Parathyroid adenoma (tissue), 2 donors: ENCODE measurements around the gene RABIF.

ENCODE experiments used
- H2AFZ ChIP-seq: fragments of 300-600 bp; sonication (generic); one replicate; pipeline ENCODE4 v1.7.0; 2017; ENCODE audit warnings: antibody characterized with exemption, mild to moderate bottlenecking
- H3K27ac ChIP-seq: fragments of 300-600 bp; sonication (generic); one replicate; pipeline ENCODE4 v1.7.0; 2017
- H3K27me3 ChIP-seq: fragments of 300-600 bp; sonication (generic); one replicate; pipeline ENCODE4 v1.7.0; 2017; ENCODE audit warnings: low read length; ENCODE audit not compliant: control insufficient read depth, insufficient read depth
- H3K36me3 ChIP-seq: fragments of 300-600 bp; sonication (generic); one replicate; pipeline ENCODE4 v1.7.0; 2017; ENCODE audit warnings: low read length; ENCODE audit not compliant: control insufficient read depth, insufficient read depth
- H3K4me1 ChIP-seq: fragments of 300-600 bp; sonication (generic); one replicate; pipeline ENCODE4 v1.7.0; 2017; ENCODE audit warnings: control low read depth
- H3K4me2 ChIP-seq: fragments of 300-600 bp; sonication (generic); one replicate; pipeline ENCODE4 v1.7.0; 2017; ENCODE audit warnings: low read length
- H3K4me3 ChIP-seq: fragments of 300-600 bp; sonication (generic); one replicate; pipeline ENCODE4 v1.7.0; 2017; ENCODE audit warnings: low read depth, low read length
- H3K79me2 ChIP-seq: fragments of 300-600 bp; sonication (generic); one replicate; pipeline ENCODE4 v1.7.0; 2017; ENCODE audit warnings: control low read depth
- H3K9ac ChIP-seq: fragments of 300-600 bp; sonication (generic); one replicate; pipeline ENCODE4 v1.7.0; 2017; ENCODE audit warnings: mild to moderate bottlenecking
- H3K9me3 ChIP-seq: fragments of 300-600 bp; sonication (generic); one replicate; pipeline ENCODE4 v1.7.0; 2017; ENCODE audit warnings: low read length; ENCODE audit not compliant: control insufficient read depth
- CTCF ChIP-seq: fragments of 300-600 bp; sonication (generic); IDR thresholded peaks from one replicate; pipeline ENCODE4 v1.7.0; 2017; ENCODE audit warnings: antibody characterized with exemption, mild to moderate bottlenecking
- donor health status: primary hyperparathyroidism.

The RABIF gene

DNA sequence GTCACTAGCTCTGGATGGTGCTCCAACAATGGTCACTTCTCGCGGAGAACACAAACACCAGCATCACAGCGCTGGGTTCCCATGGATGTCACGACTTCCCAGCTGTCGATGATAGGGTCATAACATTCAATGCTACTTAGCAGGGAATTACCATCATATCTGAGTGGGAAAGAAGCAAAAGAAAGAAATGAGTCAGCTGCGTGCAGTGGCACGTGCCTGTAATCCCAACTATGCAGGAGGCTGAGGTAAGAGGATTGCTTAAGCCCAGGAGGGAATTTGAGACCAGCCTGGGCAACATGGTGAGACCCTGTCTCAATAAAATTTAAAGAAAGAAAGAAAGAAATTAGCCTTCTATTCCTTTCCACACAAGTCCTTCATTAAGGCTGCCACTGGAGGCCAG lies 3.6 kb upstream of the RABIF start:
- no peaks in the 10 kb centered on the region for H3K27me3 ChIP-seq
- H3K4me2 ChIP-seq = no peak overlapping the region
- no peak overlapping the region for H2AFZ ChIP-seq
- no peak overlapping the region for H3K4me3 ChIP-seq
- H3K9me3 ChIP-seq = no peaks in the 10 kb centered on the region
- H3K4me1 ChIP-seq = no peaks in the 10 kb centered on the region
- H3K79me2 ChIP-seq = peaks cover 3% of the 10 kb centered on the region
- H3K36me3 ChIP-seq = no peaks in the 10 kb centered on the region
- H3K9ac ChIP-seq = no peak overlapping the region
- no peak overlapping the region for H3K27ac ChIP-seq
- no peak for TF ChIP-seq CTCF

DNA sequence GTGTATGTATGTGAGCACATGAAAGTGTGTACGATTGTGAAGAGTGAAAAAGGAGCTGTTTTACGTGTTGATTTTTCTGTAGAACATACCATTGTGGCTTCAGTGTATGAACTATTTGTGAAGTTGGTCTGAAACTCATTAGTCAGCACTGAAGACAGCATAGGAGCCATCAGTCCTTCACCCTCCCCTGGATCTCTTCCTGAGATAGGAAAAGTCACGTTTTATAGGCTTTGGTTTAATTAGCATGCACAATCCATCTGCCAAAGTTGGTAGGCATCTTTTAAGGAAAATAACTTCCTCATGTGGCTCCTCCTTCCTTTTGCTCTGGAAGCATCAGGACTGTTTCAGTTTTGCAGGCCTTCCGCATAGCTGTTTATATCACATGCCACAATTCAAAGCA lies 1.4 kb upstream of the RABIF start:
- no peak for TF ChIP-seq CTCF
- no peak overlapping the region for H3K9ac ChIP-seq
- no peaks in the 10 kb centered on the region for H3K36me3 ChIP-seq
- no peak overlapping the region for H2AFZ ChIP-seq
- no peak overlapping the region for H3K27ac ChIP-seq
- H3K9me3 ChIP-seq = no peaks in the 10 kb centered on the region
- H3K27me3 ChIP-seq = no peaks in the 10 kb centered on the region
- H3K4me1 ChIP-seq = no peaks in the 10 kb centered on the region
- no peak overlapping the region for H3K4me3 ChIP-seq
- H3K79me2 ChIP-seq = peaks cover 3% of the 10 kb centered on the region
- no peak overlapping the region for H3K4me2 ChIP-seq

GRCh38 chr1:202888221-202888530 lies 773 bp downstream of the RABIF start:
- peak overlapping the region; percentile 83 for H2AFZ ChIP-seq
- no peak for TF ChIP-seq CTCF
- H3K27me3 ChIP-seq = no peaks in the 10 kb centered on the region
- no peaks in the 10 kb centered on the region for H3K4me1 ChIP-seq
- H3K79me2 ChIP-seq = peaks cover 3% of the 10 kb centered on the region
- H3K9me3 ChIP-seq = no peaks in the 10 kb centered on the region
- H3K4me3 ChIP-seq = peak overlapping the region; percentile 65
- H3K27ac ChIP-seq = peak overlapping the region; percentile 68
- H3K36me3 ChIP-seq = no peaks in the 10 kb centered on the region
- peak overlapping the region; percentile 77 for H3K4me2 ChIP-seq
- no peak overlapping the region for H3K9ac ChIP-seq

GRCh38 chr1:202880961-202881460 lies 7.9 kb downstream of the RABIF start:
- Histone ChIP-seq H3K9ac (no peak overlapping the region), H3K79me2 (no peaks in the 10 kb centered on the region), H3K4me3 (no peak overlapping the region), H3K4me2 (no peak overlapping the region), H3K27me3 (no peaks in the 10 kb centered on the region), H3K36me3 (no peaks in the 10 kb centered on the region), H2AFZ (no peak overlapping the region), H3K4me1 (no peaks in the 10 kb centered on the region), H3K27ac (no peak overlapping the region), H3K9me3 (no peaks in the 10 kb centered on the region)
- TF ChIP-seq CTCF = no peak

DNA sequence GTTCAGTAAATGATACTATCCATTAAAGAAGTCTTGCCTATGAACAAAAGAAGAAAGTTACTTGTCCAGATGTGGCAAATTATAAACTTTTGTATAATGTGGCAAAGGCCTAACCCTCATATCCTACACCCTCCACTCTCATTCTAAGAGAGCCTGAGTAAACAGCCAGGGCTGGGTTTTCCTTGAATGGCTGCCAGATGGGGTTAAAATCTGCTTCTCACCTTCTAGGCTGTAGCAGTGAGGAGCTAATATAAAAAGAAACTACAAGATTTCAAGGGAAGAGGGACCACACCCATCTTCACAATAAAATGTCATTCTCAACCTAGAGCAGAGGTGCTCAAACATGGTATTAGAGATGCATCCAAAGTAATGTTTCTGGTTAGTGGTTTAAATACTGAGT lies 8.9 kb downstream of the RABIF start:
- Histone ChIP-seq H3K4me3 (no peak overlapping the region), H3K4me2 (no peak overlapping the region), H2AFZ (no peak overlapping the region), H3K79me2 (no peaks in the 10 kb centered on the region), H3K4me1 (no peaks in the 10 kb centered on the region), H3K36me3 (no peaks in the 10 kb centered on the region), H3K27ac (no peak overlapping the region), H3K9me3 (no peaks in the 10 kb centered on the region), H3K27me3 (no peaks in the 10 kb centered on the region), H3K9ac (no peak overlapping the region)
- TF ChIP-seq CTCF = no peak
